WTC11 (cell line): ENCODE data around the gene STK32C.

Experiments used
- ATF2 ChIP-seq: sonication (generic); formaldehyde crosslinking; IDR thresholded peaks from 2 replicates; pipeline ENCODE4 v1.8.1; 2022; ENCODE audit warnings: low read depth, missing genetic modification reagents, borderline replicate concordance
- CTCF ChIP-seq: fragments of 200-600 bp; IDR thresholded peaks from 2 replicates; pipeline ENCODE4 v1.8.0; 2022; ENCODE audit warnings: antibody characterized with exemption
- E2F4 ChIP-seq: sonication (generic); formaldehyde crosslinking; IDR thresholded peaks from 2 replicates; pipeline ENCODE4 v1.8.1; 2022; ENCODE audit warnings: low read depth, mild to moderate bottlenecking, moderate library complexity, missing genetic modification reagents, borderline replicate concordance
- ETV6 ChIP-seq: sonication (generic); formaldehyde crosslinking; IDR thresholded peaks from 2 replicates; pipeline ENCODE4 v1.8.1; 2022; ENCODE audit warnings: mild to moderate bottlenecking, missing genetic modification reagents
- FOXP1 ChIP-seq: sonication (generic); formaldehyde crosslinking; IDR thresholded peaks from 2 replicates; pipeline ENCODE4 v1.8.0; 2022; ENCODE audit warnings: missing genetic modification reagents, mild to moderate bottlenecking, moderate library complexity, borderline replicate concordance
- OVOL2 ChIP-seq: fragments of 250-450 bp; sonication (Bioruptor Pico); IDR thresholded peaks from 2 replicates; pipeline ENCODE4 v1.9.0; 2021; ENCODE audit warnings: mild to moderate bottlenecking, borderline replicate concordance
- SMAD4 ChIP-seq: sonication (generic); formaldehyde crosslinking; IDR thresholded peaks from 2 replicates; pipeline ENCODE4 v1.8.0; 2022; ENCODE audit warnings: mild to moderate bottlenecking, missing genetic modification reagents
- TP53 ChIP-seq: sonication (generic); formaldehyde crosslinking; IDR thresholded peaks from 2 replicates; pipeline ENCODE4 v1.8.1; 2023; ENCODE audit warnings: mild to moderate bottlenecking, missing genetic modification reagents
- ZNF263 ChIP-seq: sonication (generic); formaldehyde crosslinking; IDR thresholded peaks from 2 replicates; pipeline ENCODE4 v1.8.1; 2022; ENCODE audit warnings: low read depth, mild to moderate bottlenecking, moderate library complexity, missing genetic modification reagents
- ZNF423 ChIP-seq: fragments of 250-450 bp; sonication (Bioruptor Pico); IDR thresholded peaks from 2 replicates; pipeline ENCODE4 v2.1.2; 2022; ENCODE audit warnings: mild to moderate bottlenecking, moderate library complexity
- ZSCAN18 ChIP-seq: fragments of 250-450 bp; sonication (Bioruptor Pico); IDR thresholded peaks from 2 replicates; pipeline ENCODE4 v2.1.2; 2022; ENCODE audit warnings: mild to moderate bottlenecking, moderate library complexity

GRCh38 chr10:132182591-132182990, 125.2 kb downstream of the STK32C start:
- TF ChIP-seq CTCF (no peak), FOXP1 (CRISPR knock-in tag) (no peak), ZNF263 (no peak), ZSCAN18 (no peak), OVOL2 (CRISPR knock-in tag) (no peak), ZNF423 (CRISPR knock-in tag) (no peak), TP53 (CRISPR knock-in tag) (no peak), E2F4 (CRISPR knock-in tag) (no peak), SMAD4 (CRISPR knock-in tag) (no peak), ATF2 (CRISPR knock-in tag) (no peak), ETV6 (CRISPR knock-in tag) (no peak)
